Ovary (tissue), 9 donors: Measurements from ENCODE around the gene MTHFR. TPM values are rescaled to one million over a fixed set of nuclear protein-coding genes. Genes with fewer than 3 reads are reported as not detected.
A peak's percentile ranks its signal among the peaks of the same experiment; 100 is the strongest.

Source experiments
- DNase-seq, 5 donors: peaks; one replicate each; pipeline ENCODE4 v3.0.0-alpha.2; 2019 to 2020
- H3K27ac ChIP-seq, 2 donors: fragments of 200-600 bp; one replicate each; pipeline versions ENCODE4 v1.5.1 to v1.8.0; 2019 to 2022
- H3K27me3 ChIP-seq: fragments of 200-600 bp; one replicate; pipeline ENCODE4 v1.8.0; 2022
- H3K36me3 ChIP-seq: fragments of 200-600 bp; sonication (generic); one replicate; pipeline ENCODE4 v1.5.1; 2019
- H3K4me1 ChIP-seq: one replicate; pipeline ENCODE4 v1.8.1; 2013; ENCODE audit warnings: mild to moderate bottlenecking, moderate library complexity; ENCODE audit not compliant: insufficient read depth
- H3K4me3 ChIP-seq: fragments of 200-600 bp; sonication (generic); one replicate; pipeline ENCODE4 v1.5.1; 2017
- H3K9me3 ChIP-seq, 2 donors: fragments of 200-600 bp in 1 of 2; sonication (generic) in 1 of 2; one replicate each; pipeline versions ENCODE4 v1.5.1 to v1.8.1; 2013 to 2019; ENCODE audit warnings: mild to moderate bottlenecking in 1 of 2, moderate library complexity in 1 of 2
- EP300 ChIP-seq: sonication (generic); formaldehyde crosslinking; IDR thresholded peaks from one replicate; pipeline ENCODE4 v1.6.1; 2017; ENCODE audit warnings: antibody characterized with exemption
- POLR2A ChIP-seq: fragments of 450-650 bp; IDR thresholded peaks from one replicate; pipeline ENCODE4 v1.6.1; 2017; ENCODE audit warnings: antibody characterized with exemption, mild to moderate bottlenecking, moderate library complexity
- WGBS, 3 donors: extraction: QIAGEN DNeasy Blood & Tissue Kit in 1 of 3; methylation state at CpG; one replicate each; pipeline versions ENCODE4 v1.1.5 to v1.1.7; 2013 to 2017; 5-methylcytosine and 5-hydroxymethylcytosine counted together
- intact Hi-C, 4 donors: fragments of 100-400 bp; cut with DNase I; formaldehyde crosslinking; loops; one replicate each; pipeline versions ENCODE4 v1.11.0 to v1.15.1; 2022 to 2023
- polyA plus RNA-seq, 2 donors: library from polyadenylated mRNA; stranded (reverse); fragments of 200-250 nt in 1 of 2; fragments of 350-450 nt in 1 of 2; fragmentation: Illumina TruSeq in 1 of 2; extraction: RNeasy Lipid Tissue Mini Kit (QIAGEN cat#74804) in 1 of 2; gene quantifications; one replicate each; pipeline ENCODE4 v1.2.3, GENCODE V29; 2013 to 2014
- total RNA-seq, 7 donors: library from RNA; depleted of rRNA in 2 of 7; stranded (reverse); fragments of >200 nt in 2 of 7; fragmentation: NEBNext Ultra II Directional in 3 of 7; extraction: Animal tissue kit (Norgen Biotek cat#: 25700) in 3 of 7; gene quantifications; one replicate each; pipeline versions ENCODE4 v1.1.0 to v1.2.4, GENCODE V29; 2016 to 2023
- TF ChIP-seq, protein P1 (sequence below), 3 donors: fragments of 450-650 bp in 2 of 3; fragments of 200-600 bp in 1 of 3; IDR thresholded peaks; one replicate each; pipeline versions ENCODE4 v1.5.1 to v1.8.0; 2016 to 2022; ENCODE audit warnings: antibody characterized with exemption in 3 of 3, mild to moderate bottlenecking in 1 of 3
- donor health status: DM: no; HTN: no; CAD: no; lungs with moderate emphysema.
- donor health status: DM: no; HTN: no; CAD: no.
- donor health status: Bipolar disorder and iron deficiency.
- donor health status: DM: yes; HTN: yes; CAD: no.
- donor health status: DM: no; HTN: no; CAD: no.
- donor health status: DM: yes; HTN: yes; CAD: no.

Gene MTHFR
- total and polyA plus RNA-seq, 9 donors, result 13.1 to 161 (median 55.6) TPM

DNA sequence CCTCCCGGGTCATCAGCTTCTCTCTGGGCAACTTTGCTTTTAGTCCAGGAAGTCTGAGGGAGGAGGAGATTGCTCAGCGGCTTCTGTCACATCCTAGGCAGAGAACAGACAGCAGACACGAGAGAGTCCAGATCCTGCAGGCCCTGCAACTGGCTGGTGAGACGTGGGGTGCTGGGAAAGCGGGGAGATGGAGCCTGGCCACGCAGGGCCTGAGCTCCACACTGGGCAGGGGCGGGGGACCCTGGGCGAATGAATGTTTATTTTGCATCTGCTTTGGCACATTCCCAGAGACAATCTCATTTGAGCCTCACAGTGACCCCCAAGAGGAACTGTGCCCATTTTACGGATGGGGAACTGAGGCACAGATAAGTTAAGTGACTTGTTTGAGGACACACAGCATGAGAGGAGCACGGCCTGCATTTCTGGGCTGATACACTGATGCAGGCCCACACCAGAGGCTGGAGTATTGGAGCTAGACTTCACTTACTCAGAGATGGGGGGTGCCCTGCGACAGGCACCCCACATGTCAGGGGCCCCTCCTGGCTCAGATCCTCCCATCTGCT lies 34.2 kb downstream of the MTHFR start:
- Histone ChIP-seq H3K36me3 (no peaks in the 10 kb centered on the region), H3K27me3 (no peaks in the 10 kb centered on the region), H3K27ac (no peak overlapping the region), H3K4me3 (no peak overlapping the region), H3K4me1 (peaks cover 3% of the 10 kb centered on the region), H3K9me3 (no peaks in the 10 kb centered on the region)
- intact Hi-C loops, result no loop called here
- DNase-seq, result no peak
- TF ChIP-seq POLR2A (no peak), EP300 (no peak)
- TF ChIP-seq, protein P1, sequence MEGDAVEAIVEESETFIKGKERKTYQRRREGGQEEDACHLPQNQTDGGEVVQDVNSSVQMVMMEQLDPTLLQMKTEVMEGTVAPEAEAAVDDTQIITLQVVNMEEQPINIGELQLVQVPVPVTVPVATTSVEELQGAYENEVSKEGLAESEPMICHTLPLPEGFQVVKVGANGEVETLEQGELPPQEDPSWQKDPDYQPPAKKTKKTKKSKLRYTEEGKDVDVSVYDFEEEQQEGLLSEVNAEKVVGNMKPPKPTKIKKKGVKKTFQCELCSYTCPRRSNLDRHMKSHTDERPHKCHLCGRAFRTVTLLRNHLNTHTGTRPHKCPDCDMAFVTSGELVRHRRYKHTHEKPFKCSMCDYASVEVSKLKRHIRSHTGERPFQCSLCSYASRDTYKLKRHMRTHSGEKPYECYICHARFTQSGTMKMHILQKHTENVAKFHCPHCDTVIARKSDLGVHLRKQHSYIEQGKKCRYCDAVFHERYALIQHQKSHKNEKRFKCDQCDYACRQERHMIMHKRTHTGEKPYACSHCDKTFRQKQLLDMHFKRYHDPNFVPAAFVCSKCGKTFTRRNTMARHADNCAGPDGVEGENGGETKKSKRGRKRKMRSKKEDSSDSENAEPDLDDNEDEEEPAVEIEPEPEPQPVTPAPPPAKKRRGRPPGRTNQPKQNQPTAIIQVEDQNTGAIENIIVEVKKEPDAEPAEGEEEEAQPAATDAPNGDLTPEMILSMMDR (IDR thresholded peaks at IDR 0.05), result no peak
- 63 to 73% (median 69%) methylated on average over 11 of the region's 11 CpGs for WGBS, 3 donors

DNA sequence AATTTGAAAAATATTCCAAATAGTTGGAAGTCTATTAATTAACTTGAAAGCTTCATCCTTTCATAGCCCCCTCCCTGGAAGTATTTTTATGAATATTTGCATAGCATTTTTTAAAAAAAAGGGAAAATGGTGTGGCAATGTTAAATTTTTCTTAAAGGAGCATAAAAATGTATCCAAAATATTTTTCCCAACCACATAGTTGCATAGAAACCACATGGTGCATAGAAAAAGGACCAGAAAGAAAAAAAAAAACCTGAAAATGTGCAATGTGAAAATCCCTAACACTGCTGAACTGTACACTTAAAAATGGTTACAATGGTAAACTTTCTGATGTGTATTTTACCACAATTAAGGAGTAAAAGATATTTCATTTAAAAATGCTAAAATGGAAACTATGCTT lies 35.8 kb downstream of the MTHFR start:
- Histone ChIP-seq H3K4me1 (peaks cover 3% of the 10 kb centered on the region), H3K27ac (no peak overlapping the region), H3K27me3 (no peaks in the 10 kb centered on the region), H3K9me3 (no peaks in the 10 kb centered on the region), H3K4me3 (no peak overlapping the region), H3K36me3 (no peaks in the 10 kb centered on the region)
- intact Hi-C loops, result no loop called here
- no peak for DNase-seq
- no peak for TF ChIP-seq EP300
- TF ChIP-seq, protein P1 (IDR thresholded peaks at IDR 0.05), result no peak
- TF ChIP-seq POLR2A, result no peak

DNA sequence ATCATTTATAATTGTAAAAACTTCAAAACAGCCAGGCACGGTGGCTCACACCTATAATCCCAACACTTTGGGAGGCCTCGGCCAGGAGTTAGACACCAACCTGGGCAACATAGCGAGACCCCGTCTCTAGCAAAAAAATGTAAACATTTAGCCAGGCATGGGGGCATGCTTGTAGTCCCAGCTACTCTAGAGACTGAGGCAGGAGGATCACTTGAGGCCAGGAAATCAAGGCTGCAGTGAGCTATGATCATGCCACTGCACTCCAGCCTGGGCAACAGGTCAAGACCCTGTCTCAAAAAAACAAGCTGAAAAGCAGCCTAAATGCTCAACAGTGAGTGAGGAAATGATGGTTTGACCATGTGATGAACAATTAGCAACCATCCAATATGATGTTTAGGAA lies 36.5 kb downstream of the MTHFR start:
- no peak for TF ChIP-seq EP300
- TF ChIP-seq, protein P1 (IDR thresholded peaks at IDR 0.05), result no peak
- TF ChIP-seq POLR2A, result no peak
- WGBS, 3 donors, result 78 to 85% (median 80%) methylated on average over 4 of the region's 4 CpGs
- no peaks in the 10 kb centered on the region for H3K9me3 ChIP-seq
- H3K4me1 ChIP-seq, result peaks cover 3% of the 10 kb centered on the region
- DNase-seq, result no peak
- no peaks in the 10 kb centered on the region for H3K36me3 ChIP-seq
- intact Hi-C loops, result no loop called here
- no peak overlapping the region for H3K27ac ChIP-seq
- H3K4me3 ChIP-seq, result no peak overlapping the region
- no peaks in the 10 kb centered on the region for H3K27me3 ChIP-seq

DNA sequence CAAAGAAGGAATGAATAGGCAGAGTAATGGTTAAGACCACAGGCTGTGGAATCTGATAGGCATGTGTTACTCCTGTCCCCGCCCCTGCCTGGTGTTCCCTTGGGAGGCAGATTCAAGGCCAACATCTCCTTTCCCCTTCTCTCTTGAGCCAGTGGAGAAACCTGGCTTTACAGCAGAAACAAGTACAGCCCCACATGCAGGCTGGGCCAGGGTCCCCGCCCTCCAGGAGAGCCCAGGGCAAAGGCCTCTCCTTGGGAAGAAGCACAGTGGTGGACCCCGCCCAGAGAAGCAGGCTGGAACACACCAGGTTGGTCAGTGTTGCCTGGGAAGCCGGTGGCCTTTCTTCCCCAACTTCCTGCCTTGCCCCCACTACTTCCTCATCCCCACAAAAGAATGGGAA lies 36.9 kb downstream of the MTHFR start:
- H3K36me3 ChIP-seq, result no peaks in the 10 kb centered on the region
- DNase-seq, result peak in 1 of 5 donors; percentile 68
- intact Hi-C loops, result no loop called here
- 27 to 51% (median 33%) methylated on average over 4 of the region's 4 CpGs for WGBS, 3 donors
- H3K27ac ChIP-seq, result no peak overlapping the region
- H3K27me3 ChIP-seq, result no peaks in the 10 kb centered on the region
- TF ChIP-seq POLR2A (no peak), EP300 (no peak)
- TF ChIP-seq, protein P1 (IDR thresholded peaks at IDR 0.05), result no peak
- peaks cover 3% of the 10 kb centered on the region for H3K4me1 ChIP-seq
- H3K4me3 ChIP-seq, result no peak overlapping the region
- no peaks in the 10 kb centered on the region for H3K9me3 ChIP-seq
